Gastrocnemius medialis (tissue), 4 donors: ENCODE results near the gene GPNMB. TPM values are rescaled to one million over a fixed set of nuclear protein-coding genes. Genes with fewer than 3 reads are reported as not detected.

Experiments used
- ATAC-seq, 2 donors: fragments of 150-250 bp; one replicate each; pipeline ENCODE4 v1.9.1; 2016
- DNase-seq, 2 donors: peaks; one replicate each; pipeline ENCODE4 v3.0.0-alpha.2; 2019
- H3K27ac ChIP-seq, 4 donors: fragments of 200-600 bp; sonication (generic); 1 replicate in 1 of 4; 2 replicates in 3 of 4; pipeline ENCODE4 v1.5.1; 2016 to 2018; ENCODE audit warnings: mild to moderate bottlenecking in 2 of 4, moderate library complexity in 1 of 4
- H3K27me3 ChIP-seq, 3 donors: fragments of 200-600 bp; sonication (generic) in 2 of 3; 1 replicate in 1 of 3; 2 replicates in 2 of 3; pipeline versions ENCODE4 v1.5.1 to v1.6.0; 2016 to 2019; ENCODE audit warnings: mild to moderate bottlenecking in 1 of 3, moderate library complexity in 1 of 3
- H3K36me3 ChIP-seq, 2 donors: fragments of 200-600 bp; sonication (generic) in 1 of 2; one replicate each; pipeline ENCODE4 v1.5.1; 2017 to 2018
- H3K4me1 ChIP-seq, 2 donors: fragments of 200-600 bp; sonication (generic) in 1 of 2; one replicate each; pipeline ENCODE4 v1.5.1; 2016 to 2017; ENCODE audit warnings: mild to moderate bottlenecking in 2 of 2
- H3K4me3 ChIP-seq, 4 donors: fragments of 200-600 bp; sonication (generic) in 3 of 4; 1 replicate in 1 of 4; 2 replicates in 3 of 4; pipeline ENCODE4 v1.5.1; 2016 to 2019; ENCODE audit warnings: mild to moderate bottlenecking in 2 of 4
- H3K9me3 ChIP-seq, 3 donors: fragments of 200-600 bp; sonication (generic) in 2 of 3; 1 replicate in 1 of 3; 2 replicates in 2 of 3; pipeline ENCODE4 v1.5.1; 2016 to 2019
- CTCF ChIP-seq, 5 experiments: fragments of 450-650 bp in 3 of 5; fragments of 200-600 bp in 2 of 5; sonication (generic) in 2 of 5; IDR thresholded peaks in 4 of 5; conservative IDR thresholded peaks in 1 of 5; 1 replicate in 4 of 5; 2 replicates in 1 of 5; pipeline ENCODE4 v1.5.1; 2016 to 2019; ENCODE audit warnings: antibody characterized with exemption in 5 of 5, mild to moderate bottlenecking in 3 of 5, moderate library complexity in 3 of 5
- POLR2A ChIP-seq, 2 donors: fragments of 450-650 bp; IDR thresholded peaks; one replicate each; pipeline ENCODE4 v1.6.1; 2017; ENCODE audit warnings: antibody characterized with exemption in 2 of 2, mild to moderate bottlenecking in 2 of 2, moderate library complexity in 2 of 2
- in situ Hi-C, 4 donors: fragments of 200-750 bp; cut with MboI; loops; one replicate each; pipeline versions ENCODE4 v1.15.0 to v1.8.0; 2017; ENCODE audit warnings: low sequenced_read_pairs in 4 of 4
- intact Hi-C: fragments of 100-400 bp; cut with DNase I; formaldehyde crosslinking; loops from one replicate; pipeline ENCODE4 v1.15.1; 2023; ENCODE audit warnings: low total_unique reads
- total RNA-seq, 4 donors: library from RNA; depleted of rRNA; stranded (reverse); fragments of >200 nt; gene quantifications; one replicate each; pipeline versions ENCODE4 v1.1.0 to v1.2.3, GENCODE V29; 2016

The GPNMB gene
- total RNA-seq, 4 donors from 2014 or later: 14.7 to 32.1 (median 17.3) TPM

- DNase-seq (no peak), ATAC-seq (no peak)
- no peak overlapping the region for H3K4me3 ChIP-seq
- intact Hi-C loops: no loop called here
- TF ChIP-seq CTCF (IDR thresholded peaks at IDR 0.05 in 4 of 5, conservative IDR thresholded peaks at IDR 0.05 in 1 of 5) (no peak), POLR2A (IDR thresholded peaks at IDR 0.05) (no peak)
- no peaks in the 10 kb centered on the region for H3K27me3 ChIP-seq
- H3K4me1 ChIP-seq: peaks cover 6 to 9% of the 10 kb centered on the region in 2 donors
- no peaks in the 10 kb centered on the region for H3K36me3 ChIP-seq
- no peaks in the 10 kb centered on the region for H3K9me3 ChIP-seq
- H3K27ac ChIP-seq: no peak overlapping the region
- in situ Hi-C loops: no loop called here
These were observed 38.3 kb downstream of the GPNMB start for GRCh38 chr7:23284871-23285270.

GRCh38 chr7:23285657-23286646 lies 39.4 kb downstream of the GPNMB start:
- no peaks in the 10 kb centered on the region for H3K27me3 ChIP-seq
- H3K4me1 ChIP-seq: no peaks in the 10 kb centered on the region
- TF ChIP-seq POLR2A (IDR thresholded peaks at IDR 0.05) (no peak), CTCF (IDR thresholded peaks at IDR 0.05 in 4 of 5, conservative IDR thresholded peaks at IDR 0.05 in 1 of 5) (no peak)
- in situ Hi-C loops: no loop called here
- H3K4me3 ChIP-seq: no peak overlapping the region
- no peak overlapping the region for H3K27ac ChIP-seq
- intact Hi-C loops: no loop called here
- H3K9me3 ChIP-seq: no peaks in the 10 kb centered on the region
- DNase-seq (no peak), ATAC-seq (no peak)
- no peaks in the 10 kb centered on the region for H3K36me3 ChIP-seq

GRCh38 chr7:23287612-23288011 lies 41.0 kb downstream of the GPNMB start:
- no peak for DNase-seq
- Histone ChIP-seq H3K4me3 (no peak overlapping the region), H3K36me3 (no peaks in the 10 kb centered on the region), H3K27ac (no peak overlapping the region), H3K9me3 (no peaks in the 10 kb centered on the region), H3K4me1 (no peaks in the 10 kb centered on the region), H3K27me3 (no peaks in the 10 kb centered on the region)
- in situ Hi-C loops (no loop called here), intact Hi-C loops (no loop called here)
- ATAC-seq: no peak
- TF ChIP-seq CTCF (IDR thresholded peaks at IDR 0.05 in 4 of 5, conservative IDR thresholded peaks at IDR 0.05 in 1 of 5) (no peak), POLR2A (IDR thresholded peaks at IDR 0.05) (no peak)

GRCh38 chr7:23290993-23291392 lies 44.4 kb downstream of the GPNMB start:
- no peaks in the 10 kb centered on the region for H3K4me1 ChIP-seq
- in situ Hi-C loops (no loop called here), intact Hi-C loops (no loop called here)
- no peak for DNase-seq
- H3K27me3 ChIP-seq: no peaks in the 10 kb centered on the region
- H3K9me3 ChIP-seq: no peaks in the 10 kb centered on the region
- H3K36me3 ChIP-seq: no peaks in the 10 kb centered on the region
- H3K4me3 ChIP-seq: no peak overlapping the region
- no peak overlapping the region for H3K27ac ChIP-seq
- TF ChIP-seq POLR2A (IDR thresholded peaks at IDR 0.05) (no peak), CTCF (IDR thresholded peaks at IDR 0.05 in 4 of 5, conservative IDR thresholded peaks at IDR 0.05 in 1 of 5) (no peak)
- no peak for ATAC-seq
